ENCODE data around the gene GALNT2.

GALNT2 gene

GRCh38 chr1:230176326-230176725, 109.3 kb downstream of the GALNT2 start:
- no peak for DNase-seq (ENCODE audit: low read depth in 2 of 3, low spot score in 1 of 3)

- DNase-seq (ENCODE audit: low read depth in 2 of 3, low spot score in 1 of 3), result no peak
Measured at GRCh38 chr1:230176871-230177411, 109.9 kb downstream of the GALNT2 start.

- DNase-seq (ENCODE audit: low read depth in 2 of 3, low spot score in 1 of 3), result no peak
Measured at GRCh38 chr1:230179249-230179648, 112.2 kb downstream of the GALNT2 start.

- no peak for DNase-seq (ENCODE audit: low read depth in 2 of 3, low spot score in 1 of 3)
Measured at GRCh38 chr1:230185076-230186001, 118.3 kb downstream of the GALNT2 start.

GRCh38 chr1:230186003-230186863, 119.2 kb downstream of the GALNT2 start:
- peak in 1 of 3 donors; percentile 22 for DNase-seq (ENCODE audit: low read depth in 2 of 3, low spot score in 1 of 3)

- no peak for DNase-seq (ENCODE audit: low read depth in 2 of 3, low spot score in 1 of 3)
Measured at GRCh38 chr1:230186874-230187273, 119.8 kb downstream of the GALNT2 start.

- DNase-seq (ENCODE audit: low read depth in 2 of 3, low spot score in 1 of 3), result no peak
Measured at GRCh38 chr1:230187290-230187689, 120.3 kb downstream of the GALNT2 start.

GRCh38 chr1:230188826-230189225, 121.8 kb downstream of the GALNT2 start:
- DNase-seq (ENCODE audit: low read depth in 2 of 3, low spot score in 1 of 3), result no peak

GRCh38 chr1:230189341-230189740, 122.3 kb downstream of the GALNT2 start:
- no peak for DNase-seq (ENCODE audit: low read depth in 2 of 3, low spot score in 1 of 3)

- DNase-seq (ENCODE audit: low read depth in 2 of 3, low spot score in 1 of 3), result no peak
Measured at GRCh38 chr1:230189824-230190223, 122.8 kb downstream of the GALNT2 start.

- DNase-seq (ENCODE audit: low read depth in 2 of 3, low spot score in 1 of 3), result no peak
Measured at GRCh38 chr1:230191079-230191804, 124.2 kb downstream of the GALNT2 start.

- no peak for DNase-seq (ENCODE audit: low read depth in 2 of 3, low spot score in 1 of 3)
Measured at GRCh38 chr1:230191855-230192254, 124.8 kb downstream of the GALNT2 start.

- no peak for DNase-seq (ENCODE audit: low read depth in 2 of 3, low spot score in 1 of 3)
Measured at GRCh38 chr1:230194525-230194924, 127.5 kb downstream of the GALNT2 start.

- no peak for DNase-seq (ENCODE audit: low read depth in 2 of 3, low spot score in 1 of 3)
Measured at GRCh38 chr1:230195199-230195598, 128.2 kb downstream of the GALNT2 start.

- no peak for DNase-seq (ENCODE audit: low read depth in 2 of 3, low spot score in 1 of 3)
Measured at GRCh38 chr1:230196077-230196476, 129.0 kb downstream of the GALNT2 start.

- no peak for DNase-seq (ENCODE audit: low read depth in 2 of 3, low spot score in 1 of 3)
Measured at GRCh38 chr1:230197644-230198567, 130.9 kb downstream of the GALNT2 start.

- DNase-seq (ENCODE audit: low read depth in 2 of 3, low spot score in 1 of 3), result no peak
Measured at GRCh38 chr1:230199034-230199433, 132.0 kb downstream of the GALNT2 start.

- DNase-seq (ENCODE audit: low read depth in 2 of 3, low spot score in 1 of 3), result no peak
Measured at GRCh38 chr1:230199554-230199953, 132.5 kb downstream of the GALNT2 start.

GRCh38 chr1:230200276-230200675, 133.2 kb downstream of the GALNT2 start:
- DNase-seq (ENCODE audit: low read depth in 2 of 3, low spot score in 1 of 3), result no peak

- no peak for DNase-seq (ENCODE audit: low read depth in 2 of 3, low spot score in 1 of 3)
Measured at GRCh38 chr1:230201445-230201844, 134.4 kb downstream of the GALNT2 start.
